ENCODE results near the gene NLGN3.

Gene NLGN3

DNA sequence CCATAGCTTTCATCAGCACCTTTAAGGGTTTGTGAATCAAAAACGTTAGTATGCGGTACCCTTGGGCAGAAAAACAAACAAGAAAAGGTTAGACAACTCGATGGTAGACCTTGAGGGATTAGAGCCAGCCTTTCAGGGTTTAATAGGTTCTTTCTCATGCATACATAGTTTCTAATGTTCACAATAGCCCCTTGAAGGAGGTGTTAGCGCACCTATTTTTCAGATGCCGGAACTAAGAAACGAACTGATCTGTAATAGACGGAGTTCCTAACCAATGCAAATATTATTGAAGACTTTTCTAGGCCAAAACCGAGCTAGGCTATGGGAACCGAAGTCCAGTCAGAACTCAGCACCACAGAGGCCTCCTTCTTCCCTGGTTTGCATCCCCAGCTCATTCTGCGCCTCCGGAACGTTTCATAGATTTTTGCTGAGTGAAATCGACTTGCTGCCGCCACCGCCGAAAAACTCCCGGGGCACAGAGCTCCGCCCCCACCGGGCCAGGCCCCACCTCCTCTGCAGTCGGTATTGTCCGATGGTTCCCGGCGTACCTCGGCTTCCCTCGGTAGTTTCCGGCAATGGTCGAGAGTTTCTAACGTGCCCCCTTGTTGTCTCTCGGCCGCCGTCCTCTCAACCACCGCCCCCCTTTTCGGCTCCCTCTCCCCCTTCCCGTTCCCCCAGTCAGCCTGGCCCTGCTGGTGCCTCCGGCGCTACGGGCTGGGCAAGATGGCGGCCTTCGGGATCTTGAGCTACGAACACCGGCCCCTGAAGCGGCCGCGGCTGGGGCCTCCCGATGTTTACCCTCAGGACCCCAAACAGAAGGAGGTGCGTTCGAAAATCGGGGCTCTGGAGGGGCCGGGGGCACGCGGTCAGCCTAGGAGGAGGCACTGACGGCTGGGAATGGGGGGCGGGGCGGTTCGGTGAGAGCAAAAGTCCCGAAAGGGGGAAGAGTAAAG, 26.3 kb upstream of the NLGN3 start, which contains the start of gene MED12:
MED12 (plus strand) TSS at position 565 of the 953 bp plus-strand sequence; CDS start at position 724, 159 bp downstream.
- peak; percentile 72 for DNase-seq (ENCODE audit: low read depth)

GRCh38 chrX:71118985-71119535, 25.6 kb upstream of the NLGN3 start:
- no peak for DNase-seq (ENCODE audit: low read depth)

DNA sequence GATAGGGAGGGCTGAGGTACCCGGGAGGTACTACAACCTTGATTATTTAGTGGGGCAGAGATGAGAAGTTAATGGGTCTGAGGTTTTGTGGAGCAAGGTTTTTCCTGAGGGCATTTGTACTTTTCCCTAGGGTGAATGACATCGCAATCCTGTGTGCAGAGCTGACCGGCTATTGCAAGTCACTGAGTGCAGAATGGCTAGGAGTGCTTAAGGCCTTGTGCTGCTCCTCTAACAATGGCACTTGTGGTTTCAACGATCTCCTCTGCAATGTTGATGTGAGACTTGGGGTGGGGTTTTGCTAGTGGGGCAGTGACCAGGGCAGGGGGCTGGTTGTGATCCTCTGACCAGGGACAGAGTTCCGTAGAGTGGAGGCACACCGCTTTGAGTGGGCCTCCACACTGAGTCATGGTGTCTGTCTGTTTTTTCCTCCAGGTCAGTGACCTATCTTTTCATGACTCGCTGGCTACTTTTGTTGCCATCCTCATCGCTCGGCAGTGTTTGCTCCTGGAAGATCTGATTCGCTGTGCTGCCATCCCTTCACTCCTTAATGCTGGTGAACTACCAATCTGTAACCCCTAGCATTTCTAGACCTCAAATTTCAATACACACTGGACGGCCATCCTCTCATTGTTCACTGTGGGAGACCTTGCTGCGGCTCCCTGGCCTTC, 16.3 kb upstream of the NLGN3 start:
- DNase-seq (ENCODE audit: low read depth): no peak

GRCh38 chrX:71128915-71129765, 15.5 kb upstream of the NLGN3 start:
- DNase-seq (ENCODE audit: low read depth): peak; percentile 57

DNA sequence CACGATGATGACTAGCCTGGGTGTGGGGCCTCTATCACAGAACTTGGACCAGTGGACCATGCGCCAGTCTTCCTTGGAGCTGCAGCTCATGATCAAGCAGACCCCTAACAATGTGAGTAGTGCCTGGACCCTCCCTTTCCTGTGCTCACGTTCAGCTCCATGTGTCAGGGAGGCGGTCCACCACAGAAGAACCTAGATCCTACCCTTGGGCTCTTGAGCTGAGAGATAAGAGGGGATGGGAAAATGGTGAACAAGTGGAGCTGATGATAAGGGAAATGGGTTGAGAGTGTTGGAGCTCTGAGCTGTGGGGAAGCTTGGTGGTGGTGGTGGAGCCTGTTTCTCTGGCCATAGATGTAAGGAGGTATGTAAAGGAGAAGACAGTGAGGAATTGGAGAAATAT, 13.1 kb upstream of the NLGN3 start:
- no peak for DNase-seq (ENCODE audit: low read depth)

GRCh38 chrX:71140440-71140839, 4.2 kb upstream of the NLGN3 start:
- no peak for DNase-seq (ENCODE audit: low read depth)

GRCh38 chrX:71143508-71143907, 1.1 kb upstream of the NLGN3 start:
- DNase-seq (ENCODE audit: low read depth): no peak

GRCh38 chrX:71147496-71148277, 3.0 kb downstream of the NLGN3 start:
- no peak for DNase-seq (ENCODE audit: low read depth)

GRCh38 chrX:71148278-71148663, 3.6 kb downstream of the NLGN3 start:
- no peak for DNase-seq (ENCODE audit: low read depth)

DNA sequence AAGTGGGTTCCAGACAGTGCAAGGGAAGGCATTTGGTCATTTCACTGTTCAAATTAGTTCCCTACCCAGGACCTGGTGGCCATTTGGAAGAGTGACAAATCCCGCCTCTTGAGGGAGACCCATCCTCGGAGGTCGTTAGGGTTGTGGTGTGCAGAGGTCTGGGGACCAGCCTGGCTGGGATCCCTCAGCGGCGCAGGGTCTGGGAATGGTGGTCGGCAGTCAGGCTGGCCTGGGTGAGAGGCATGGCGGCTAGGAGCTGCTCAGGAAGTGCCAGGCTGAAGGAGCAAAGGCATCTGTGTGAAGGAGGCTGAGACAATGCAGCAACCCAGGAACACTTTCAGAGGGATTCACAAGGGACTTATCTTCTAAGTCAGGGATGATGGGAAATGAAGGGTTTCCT, 6.7 kb downstream of the NLGN3 start:
- DNase-seq (ENCODE audit: low read depth): no peak

- DNase-seq (ENCODE audit: low read depth): no peak
Observed at GRCh38 chrX:71154196-71154595, 9.6 kb downstream of the NLGN3 start.

DNA sequence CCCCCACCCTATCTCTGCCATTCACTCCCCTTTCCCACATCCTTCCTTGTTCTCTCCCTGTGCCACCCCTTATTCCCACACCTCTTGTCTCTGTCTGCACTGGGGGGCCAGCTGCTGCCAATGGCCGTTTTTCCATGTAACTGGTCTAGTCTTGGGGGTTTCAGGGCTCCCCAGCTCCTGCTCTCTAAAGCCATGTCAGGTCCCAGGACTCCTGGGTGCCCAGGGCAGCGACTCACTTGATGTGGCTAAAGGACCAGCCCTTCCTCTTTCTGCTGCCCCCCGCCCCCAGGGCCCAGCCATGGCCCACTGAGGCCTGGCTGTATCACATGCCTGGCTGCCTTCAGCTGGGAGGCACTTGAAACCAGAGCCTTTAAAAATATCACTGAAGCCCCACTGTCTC, 10.0 kb downstream of the NLGN3 start:
- DNase-seq (ENCODE audit: low read depth): no peak

DNA sequence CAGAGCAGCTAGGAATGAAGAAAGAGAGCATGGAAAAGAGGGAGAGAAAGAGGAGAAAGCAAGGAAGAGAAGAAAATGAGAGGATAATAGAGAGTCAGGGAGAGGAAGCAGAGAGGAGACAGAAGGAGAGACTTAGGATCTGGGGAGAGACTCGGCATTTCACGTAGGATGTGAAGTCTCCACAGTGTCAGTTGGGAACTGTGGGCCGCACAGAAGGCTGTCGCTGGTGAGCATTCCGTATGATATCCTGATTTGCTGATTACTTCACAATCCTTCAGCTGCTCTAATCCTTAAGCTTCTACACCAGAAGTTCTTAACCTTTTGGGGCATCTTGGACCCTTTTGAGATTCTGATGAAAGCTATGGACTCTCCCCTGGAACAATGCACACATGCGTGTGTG, 14.0 kb downstream of the NLGN3 start:
- DNase-seq (ENCODE audit: low read depth): no peak

- no peak for DNase-seq (ENCODE audit: low read depth)
Observed at GRCh38 chrX:71159335-71159734, 14.7 kb downstream of the NLGN3 start.

DNA sequence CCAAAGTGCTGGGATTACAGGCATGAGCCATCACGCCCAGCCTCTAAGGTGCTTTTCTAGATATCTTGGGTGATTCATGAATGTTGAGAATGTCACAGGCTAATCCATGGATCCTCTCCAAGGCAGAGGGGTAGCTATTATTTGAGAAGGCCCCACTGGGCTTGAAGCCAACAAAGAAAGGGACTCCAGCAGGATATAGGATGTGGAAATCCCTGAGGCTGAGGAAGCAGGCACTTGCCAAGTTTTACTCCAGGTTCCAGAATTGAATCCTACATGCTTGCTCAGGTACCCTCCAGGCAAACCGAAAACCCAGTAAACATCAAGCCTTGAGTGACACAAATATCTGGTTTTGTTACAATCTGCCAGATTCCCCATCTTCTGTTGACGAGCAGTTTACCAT, 15.8 kb downstream of the NLGN3 start:
- DNase-seq (ENCODE audit: low read depth): no peak

DNA sequence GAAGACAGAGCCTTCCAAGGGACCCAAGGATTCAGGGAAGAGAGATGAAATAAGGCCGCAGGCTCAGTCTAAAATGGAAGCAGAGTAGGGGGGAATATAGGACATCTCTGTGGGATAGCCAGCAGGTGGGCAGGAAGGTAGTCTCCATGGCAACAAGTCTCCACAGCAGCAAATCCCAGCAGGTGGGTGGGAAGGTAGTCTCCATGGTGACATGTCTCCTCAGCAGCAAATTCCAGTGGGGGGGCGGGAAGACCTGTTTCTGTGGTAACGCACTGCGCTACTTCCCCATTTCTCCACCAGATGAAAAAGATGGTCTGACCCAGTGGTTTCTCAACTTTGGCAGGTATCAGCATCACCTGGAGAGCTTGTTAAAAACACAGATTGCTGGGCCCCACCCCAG, 18.3 kb downstream of the NLGN3 start:
- DNase-seq (ENCODE audit: low read depth): no peak

GRCh38 chrX:71164071-71164470, 19.4 kb downstream of the NLGN3 start:
- DNase-seq (ENCODE audit: low read depth): no peak

- no peak for DNase-seq (ENCODE audit: low read depth)
Observed at GRCh38 chrX:71166461-71166860, 21.8 kb downstream of the NLGN3 start.

GRCh38 chrX:71167031-71167781, 22.6 kb downstream of the NLGN3 start:
- no peak for DNase-seq (ENCODE audit: low read depth)

- no peak for DNase-seq (ENCODE audit: low read depth)
Observed at GRCh38 chrX:71168134-71168533, 23.5 kb downstream of the NLGN3 start.

DNA sequence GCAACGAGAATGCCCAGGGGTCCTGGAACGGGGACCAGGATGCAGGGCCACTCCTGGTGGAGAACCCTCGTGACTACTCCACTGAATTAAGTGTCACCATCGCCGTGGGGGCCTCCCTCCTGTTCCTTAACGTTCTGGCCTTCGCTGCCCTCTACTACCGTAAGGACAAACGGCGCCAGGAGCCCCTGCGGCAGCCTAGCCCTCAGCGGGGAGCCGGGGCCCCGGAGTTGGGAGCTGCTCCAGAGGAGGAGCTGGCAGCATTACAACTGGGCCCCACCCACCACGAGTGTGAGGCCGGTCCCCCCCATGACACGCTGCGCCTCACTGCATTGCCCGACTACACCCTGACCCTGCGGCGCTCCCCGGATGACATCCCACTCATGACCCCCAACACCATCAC, 24.9 kb downstream of the NLGN3 start:
- no peak for DNase-seq (ENCODE audit: low read depth)
